NCI-H460 (cell line): ENCODE results near the gene SIK3. TPM values are rescaled to one million over a fixed set of nuclear protein-coding genes. Genes with fewer than 3 reads are reported as not detected.
"Not testable (repeated sequence)": the region's sequence is repeated elsewhere in the genome, so short reads cannot be mapped to it uniquely, and the experiment has no call there.

ENCODE experiments used
- DNase-seq: peaks from one replicate; pipeline ENCODE4 v3.0.0-alpha.2; 2016; ENCODE audit warnings: low read depth; ENCODE audit errors: extremely low read depth
- total RNA-seq: library from RNA; depleted of rRNA; stranded (reverse); fragments of >200 nt; shearing (Covaris generic); gene quantifications from 2 replicates; pipeline ENCODE4 v1.2.3, GENCODE V29; 2014

The SIK3 gene
- total RNA-seq, 1 experiment from 2014 or later = 7.0 TPM

DNA sequence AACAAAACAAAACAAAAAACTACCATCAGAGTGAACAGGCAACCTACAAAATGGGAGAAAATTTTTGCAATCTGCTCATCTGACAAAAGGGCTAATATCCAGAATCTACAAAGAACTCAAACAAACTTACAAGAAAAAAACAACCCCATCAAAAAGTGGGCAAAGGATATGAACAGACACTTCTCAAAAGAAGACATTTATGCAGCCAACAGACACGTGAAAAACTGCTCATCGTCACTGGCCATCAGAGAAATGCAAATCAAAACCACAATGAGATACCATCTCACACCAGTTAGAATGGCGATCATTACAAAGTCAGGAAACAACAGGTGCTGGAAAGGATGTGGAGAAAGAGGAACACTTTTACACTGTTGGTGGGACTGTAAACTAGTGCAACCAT, 14.3 kb upstream of the SIK3 start:
- not testable (repeated sequence) for DNase-seq

DNA sequence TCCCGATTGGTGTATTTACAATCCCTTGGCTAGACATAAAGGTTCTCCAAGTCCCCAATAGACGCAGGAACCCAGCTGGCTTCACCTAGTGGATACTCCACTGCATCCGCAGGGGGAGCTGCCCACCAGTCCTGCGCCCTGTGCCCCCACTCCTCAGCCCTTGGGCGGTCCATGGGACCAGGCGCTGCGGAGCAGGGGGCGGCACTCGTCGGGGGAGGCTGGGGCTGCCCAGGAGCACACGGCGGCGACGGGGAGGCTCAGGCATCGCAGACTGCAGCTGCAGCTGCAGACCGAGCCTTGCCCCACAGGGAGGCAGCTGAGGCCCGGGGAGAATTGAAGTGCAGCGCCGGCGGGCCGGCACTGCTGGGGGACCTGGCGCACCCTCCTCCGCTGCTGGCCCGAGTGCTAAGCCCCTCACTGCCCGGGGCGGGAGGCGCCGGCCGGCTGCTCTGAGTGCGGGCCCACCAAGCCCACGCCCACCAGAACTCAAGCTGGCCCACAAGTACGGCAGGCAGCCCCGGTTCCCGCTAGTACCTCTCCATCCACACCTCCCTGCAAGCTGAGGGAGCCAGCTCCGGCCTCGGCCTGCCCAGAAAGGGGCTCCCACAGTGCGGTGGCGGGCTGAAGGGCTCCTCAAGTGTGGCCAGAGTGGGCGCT, 12.2 kb upstream of the SIK3 start:
- DNase-seq = no peak

DNA sequence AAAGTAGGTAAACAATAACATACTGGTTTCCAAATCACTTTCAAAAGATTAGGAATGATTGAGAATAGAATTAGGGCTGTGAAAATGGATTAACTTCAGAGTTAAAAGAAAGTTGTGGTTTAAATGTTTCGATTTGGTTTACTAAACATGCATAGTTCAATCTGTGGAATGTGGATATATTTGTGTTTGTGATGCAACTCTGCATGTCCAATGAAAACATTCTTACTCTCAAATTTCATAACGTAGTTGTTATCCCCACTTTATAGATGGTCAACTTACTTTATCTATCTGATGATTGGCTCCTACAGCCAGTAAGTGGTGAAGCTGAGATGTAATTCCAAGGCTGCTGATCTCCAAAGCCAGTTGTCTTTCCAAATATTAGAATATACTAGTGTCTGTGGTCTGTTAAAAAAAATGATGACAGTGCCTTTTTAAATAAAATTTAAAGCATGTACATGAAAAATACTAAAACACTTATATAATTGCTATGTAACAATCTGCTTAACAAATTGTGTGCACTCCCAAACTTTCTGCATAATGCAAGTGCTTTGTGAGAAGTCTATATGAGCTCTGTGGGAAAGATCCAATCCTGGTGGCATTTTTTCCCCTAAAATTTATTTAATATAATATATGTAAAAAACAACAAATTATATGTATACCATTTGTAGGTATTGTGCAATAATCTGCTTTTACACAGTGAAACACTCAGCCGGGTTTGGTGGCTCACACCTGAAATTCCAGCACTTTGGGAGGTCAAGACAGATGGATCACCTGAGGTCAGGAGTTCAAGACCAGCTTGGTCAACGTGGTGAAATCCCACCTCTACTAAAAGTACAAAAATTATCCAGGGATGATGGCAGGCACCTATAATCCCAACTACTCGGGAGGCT, 9.7 kb upstream of the SIK3 start:
- no peak for DNase-seq

DNA sequence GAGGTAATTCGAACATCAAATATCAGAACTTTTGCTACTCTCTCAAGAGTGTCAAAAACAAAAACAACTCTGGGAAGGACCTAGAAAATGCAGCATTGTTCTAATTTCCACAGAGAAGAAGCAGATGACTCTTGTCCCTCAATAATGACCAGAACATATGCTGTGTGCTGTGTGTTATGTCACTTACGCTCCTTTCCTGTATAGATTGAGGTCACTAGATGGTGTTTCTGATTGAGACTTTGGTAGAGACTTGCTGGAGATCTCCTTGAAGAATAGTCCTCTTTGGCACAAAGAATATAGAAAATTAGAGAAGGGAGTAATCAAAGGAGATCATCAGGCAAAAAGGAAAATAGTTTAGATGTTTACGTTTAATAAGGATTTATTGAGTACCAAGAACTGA, 2.3 kb upstream of the SIK3 start:
- DNase-seq = no peak

DNA sequence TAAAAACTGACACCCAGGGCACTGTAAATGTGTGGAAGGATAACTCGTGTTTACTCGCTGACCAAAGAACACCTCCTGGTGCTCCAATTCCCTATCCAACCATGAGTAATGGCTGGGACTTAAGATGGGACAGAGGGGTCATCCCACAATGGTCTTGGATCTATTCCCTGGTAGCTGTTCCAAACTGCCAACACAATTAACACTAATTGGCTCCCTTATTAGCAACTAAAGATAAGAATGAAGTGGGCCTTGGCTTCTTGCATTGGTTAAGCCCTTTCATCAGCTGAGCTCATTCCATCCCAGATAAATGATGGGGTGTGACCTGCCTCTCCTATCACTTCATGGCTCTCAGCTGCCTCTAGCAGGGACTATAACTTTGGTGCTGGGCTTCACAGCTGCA, 1.5 kb upstream of the SIK3 start:
- DNase-seq = no peak

DNA sequence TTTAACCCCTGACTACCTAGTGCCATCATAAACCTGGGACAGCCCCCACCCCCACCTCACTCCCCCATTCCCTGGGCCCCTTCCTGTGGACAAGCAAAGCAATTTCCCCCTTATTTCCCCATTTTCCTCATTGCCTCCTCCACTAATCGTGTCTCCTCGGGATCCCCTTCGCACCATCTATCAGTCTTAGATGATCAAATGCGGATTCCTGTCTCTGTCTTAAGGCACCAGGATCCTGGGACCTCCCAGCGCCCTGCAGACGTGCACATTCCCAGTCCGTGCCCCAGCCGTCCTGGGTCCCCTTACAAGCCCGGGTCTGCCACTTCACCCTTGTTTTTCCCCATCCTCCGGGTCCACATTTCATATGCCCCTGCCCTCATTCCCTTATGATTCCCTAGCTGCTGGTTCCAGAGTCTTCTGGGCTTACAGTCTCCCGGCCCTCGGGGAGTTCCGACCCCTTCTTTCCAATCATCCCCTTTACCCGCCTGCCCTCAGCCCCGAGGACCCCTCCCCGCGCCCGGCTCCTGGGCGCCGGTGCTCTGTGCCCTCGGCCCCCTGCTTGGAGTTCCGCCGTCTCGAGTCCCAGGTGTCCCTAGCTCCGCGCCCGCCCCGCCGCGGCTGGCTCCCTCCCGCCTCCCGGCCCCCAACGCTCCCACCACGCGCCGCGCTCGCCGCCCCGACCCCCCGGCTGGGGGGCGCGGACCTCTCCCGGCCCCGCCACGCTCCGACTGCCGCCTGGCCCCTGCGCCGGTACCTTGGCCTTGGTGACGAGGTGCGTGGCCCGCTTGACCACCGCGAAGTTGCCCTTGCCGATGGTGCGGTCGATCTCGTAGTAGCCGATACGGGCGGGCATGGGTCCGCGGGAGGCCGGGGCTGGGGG, 599 bp downstream of the SIK3 start:
- DNase-seq = no peak

DNA sequence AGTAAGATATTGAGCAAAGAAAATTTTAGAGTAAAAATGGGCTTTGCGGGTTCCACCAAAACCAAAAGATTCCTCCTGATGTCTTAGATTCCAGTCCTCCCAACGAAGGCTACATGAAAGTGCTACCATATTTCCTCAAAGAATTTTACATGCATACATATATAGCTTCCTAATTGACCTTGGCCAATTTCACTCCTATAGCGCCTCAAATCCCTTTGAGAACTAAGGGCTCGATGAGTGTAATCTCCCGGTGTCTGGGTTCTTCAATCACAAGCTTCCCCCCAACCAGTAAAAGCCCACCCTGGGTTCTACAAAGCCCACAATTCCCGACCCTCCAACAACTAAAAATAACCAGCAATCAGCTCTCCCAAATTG, 1.2 kb downstream of the SIK3 start:
- DNase-seq = no peak

DNA sequence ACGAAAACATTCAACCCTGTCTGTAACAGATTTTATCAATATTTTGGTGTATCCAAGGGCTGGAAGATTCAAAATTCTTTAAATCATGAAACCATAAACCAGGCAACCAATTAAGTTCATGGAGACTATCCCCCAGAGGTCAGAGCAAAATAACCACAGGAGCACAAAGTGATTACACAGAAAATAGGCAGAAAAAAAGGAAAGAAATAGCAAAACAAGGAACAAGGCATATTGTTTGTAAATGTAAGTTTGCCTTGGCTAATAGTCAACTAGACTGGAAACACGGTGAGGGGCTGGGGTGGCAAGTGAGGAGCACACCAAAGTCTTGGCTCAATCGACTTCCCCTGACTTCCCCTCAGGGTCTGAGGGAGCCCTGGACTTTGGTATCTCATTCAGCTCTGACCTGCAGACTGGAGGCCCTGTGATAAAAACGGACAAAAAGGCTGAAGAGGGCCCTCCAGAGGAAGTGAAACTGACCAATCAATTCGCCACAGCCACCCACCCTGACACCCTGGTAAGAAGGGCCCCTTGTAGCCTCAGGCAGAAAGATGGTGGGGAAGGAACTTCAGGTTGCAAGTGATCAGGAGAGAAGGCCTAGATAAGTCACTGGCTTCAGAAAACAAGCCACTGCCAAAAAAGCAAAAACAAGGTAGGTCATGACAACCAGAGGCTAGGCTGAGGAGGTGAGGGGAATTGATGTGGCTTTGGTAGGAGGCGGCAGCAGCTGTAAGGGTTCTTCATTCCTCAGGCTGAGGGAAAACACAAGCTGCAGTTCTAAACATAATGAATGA, 1.8 kb downstream of the SIK3 start:
- no peak for DNase-seq

DNA sequence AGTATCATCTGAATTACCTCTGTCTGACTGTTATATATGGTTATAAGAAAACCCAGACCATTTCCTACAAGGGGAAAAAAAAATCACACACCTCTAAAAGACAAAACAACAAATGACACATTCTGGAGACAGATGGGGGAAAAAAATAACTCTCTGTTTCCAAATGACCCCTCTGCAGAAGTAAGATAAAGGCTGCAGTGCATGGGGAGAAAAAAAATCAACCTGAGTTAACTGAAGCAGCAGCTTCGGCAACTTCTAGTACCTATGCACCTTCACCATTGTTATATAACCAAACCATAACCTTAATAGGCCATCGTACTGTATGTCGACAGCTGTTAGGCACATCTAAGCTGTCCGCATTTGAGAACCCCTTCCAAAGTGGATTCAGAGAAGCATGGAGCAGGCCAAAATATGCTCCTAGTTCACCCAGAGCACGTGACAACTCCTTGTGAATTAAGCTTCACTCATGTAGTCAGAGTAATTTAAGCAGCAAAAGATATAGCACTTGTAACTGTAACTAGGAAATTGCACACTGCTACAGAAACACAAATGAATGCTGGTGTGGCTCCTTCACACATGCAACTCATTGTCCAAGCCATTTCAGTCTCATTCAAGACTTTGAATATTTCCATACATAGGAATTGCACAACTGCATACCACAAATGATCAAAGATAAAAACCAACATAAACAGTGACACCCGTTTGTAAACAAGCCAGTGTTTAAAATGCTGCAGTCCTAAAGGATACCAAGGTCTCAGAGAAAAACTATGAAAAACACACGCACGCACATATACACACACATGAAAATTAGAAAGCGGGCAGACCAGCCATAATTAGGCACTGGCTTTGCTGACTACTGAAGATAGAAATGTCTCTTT, 2.7 kb downstream of the SIK3 start:
- no peak for DNase-seq

DNA sequence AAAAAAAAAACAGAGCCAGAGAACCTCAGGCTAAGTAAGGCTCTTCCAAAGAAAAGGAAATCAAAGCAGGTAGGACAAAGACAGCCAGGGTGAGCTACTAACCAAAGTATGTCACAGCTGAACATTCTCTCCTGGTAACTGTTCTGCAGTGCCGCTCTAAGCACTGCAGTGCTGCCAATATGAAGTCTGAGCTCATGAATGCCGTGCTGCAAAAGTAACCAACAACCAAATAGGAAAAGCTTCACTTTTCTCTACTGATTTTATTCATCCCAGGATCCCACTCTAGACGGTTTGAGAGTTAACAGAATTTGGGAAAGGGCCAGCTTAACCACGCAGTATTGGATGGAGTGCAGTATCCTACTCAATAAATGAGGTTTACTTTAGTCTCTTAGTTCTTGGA, 3.5 kb downstream of the SIK3 start:
- no peak for DNase-seq

DNA sequence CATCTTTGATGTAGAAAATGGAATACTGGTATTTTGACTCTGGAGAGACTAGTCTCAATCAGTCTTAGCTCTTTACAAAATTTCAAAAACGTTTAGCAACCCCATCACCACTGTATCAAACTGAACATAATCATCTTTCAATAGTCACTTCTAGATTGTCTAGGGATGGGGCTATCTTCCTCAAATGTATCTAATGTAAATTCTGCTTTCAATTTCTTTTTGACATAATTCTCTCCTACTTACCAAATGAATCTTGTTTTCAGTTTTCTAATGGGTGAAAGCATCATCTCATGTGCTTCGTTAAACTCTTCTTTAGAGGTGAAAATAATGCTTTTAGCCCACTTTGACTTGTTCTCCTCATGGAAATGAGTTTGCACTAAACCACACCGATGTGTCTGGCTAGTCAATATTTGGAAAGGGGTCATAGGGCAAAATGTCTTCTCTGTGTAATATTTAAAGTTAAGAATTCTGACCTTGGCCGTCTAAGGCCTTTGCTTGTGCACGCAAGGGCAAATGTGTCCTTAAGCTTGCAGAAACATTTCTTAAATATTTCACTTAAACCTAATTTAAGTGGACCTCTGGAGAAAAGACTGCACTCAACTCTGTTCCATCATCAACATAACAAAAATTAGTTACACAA, 5.2 kb downstream of the SIK3 start:
- DNase-seq = no peak

DNA sequence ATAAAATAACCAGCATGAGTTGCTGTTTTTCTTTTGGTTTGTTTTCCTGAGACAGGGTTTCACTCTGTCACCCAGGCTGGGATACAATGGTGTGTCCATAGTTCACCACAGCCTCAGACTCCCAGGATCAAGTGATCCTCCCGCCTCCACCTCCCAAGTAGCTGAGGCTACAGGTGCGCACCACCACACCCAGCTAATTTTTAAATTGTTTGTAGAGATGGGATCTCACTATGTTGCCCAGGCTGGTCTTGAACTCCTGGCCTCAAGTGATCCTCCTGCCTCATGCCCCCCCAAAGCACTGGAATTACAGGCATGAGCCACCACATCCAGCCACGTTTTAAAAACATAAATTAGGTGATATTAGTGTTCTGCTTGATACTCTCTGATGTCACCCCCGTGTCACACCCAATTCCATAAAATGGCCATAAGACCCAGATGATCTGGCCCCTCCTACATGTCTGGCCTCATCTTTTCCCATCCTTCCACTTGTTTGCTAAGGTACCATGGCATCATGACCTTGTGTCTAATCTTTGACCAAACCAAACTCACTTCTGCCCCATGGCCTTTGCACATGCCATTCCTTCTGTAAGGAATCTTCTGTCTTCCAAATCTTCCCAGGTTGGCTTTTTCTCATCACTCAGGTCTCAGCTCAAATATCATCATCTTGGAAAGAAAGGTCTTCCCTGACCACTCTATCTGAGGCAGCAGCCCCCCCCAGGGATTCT, 6.3 kb downstream of the SIK3 start:
- no peak for DNase-seq

DNA sequence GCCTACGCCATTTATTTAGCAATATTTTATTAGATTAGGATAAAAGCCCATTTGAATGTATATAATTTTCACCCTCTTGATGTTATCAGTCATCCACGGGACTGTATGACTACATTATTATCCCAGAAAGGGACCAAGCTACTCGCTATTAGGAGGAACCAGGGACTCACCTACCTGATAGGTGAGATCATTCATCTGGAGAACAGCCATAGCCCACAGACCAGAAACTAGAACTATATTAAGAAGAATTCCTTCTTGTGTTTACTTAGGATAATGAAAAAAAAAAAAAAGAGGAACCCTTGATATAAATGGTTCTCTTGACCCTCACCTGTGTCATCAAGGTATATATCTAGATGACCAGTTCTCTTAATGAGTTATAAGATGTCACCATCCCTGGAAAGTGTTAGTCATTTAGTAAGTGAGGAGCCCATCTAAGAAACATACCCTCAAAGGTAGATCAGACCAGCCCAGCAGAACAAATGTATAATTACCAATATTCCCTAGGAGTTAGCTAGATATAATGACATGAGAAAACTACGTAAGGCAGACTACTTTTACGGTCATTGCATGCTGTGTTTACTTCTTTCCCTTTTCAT, 8.0 kb downstream of the SIK3 start:
- no peak for DNase-seq

DNA sequence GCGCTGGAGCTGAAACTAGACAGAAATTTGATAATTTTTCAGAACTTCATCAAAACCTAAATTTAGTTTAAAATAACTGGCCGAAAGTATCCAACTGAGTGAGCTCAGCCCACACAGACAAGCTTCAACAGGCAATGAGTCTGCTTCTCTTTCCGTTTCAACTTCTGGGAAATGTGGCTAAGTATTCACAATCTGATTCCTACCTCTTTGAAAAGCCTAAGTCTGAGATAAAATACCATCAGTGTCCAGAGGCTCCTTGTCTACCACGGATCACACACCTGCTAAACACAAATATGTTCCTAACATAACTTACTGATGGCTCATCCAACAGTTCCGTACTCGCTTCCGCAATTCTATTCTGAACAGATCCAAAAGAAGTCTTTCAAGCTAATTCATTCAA, 8.5 kb downstream of the SIK3 start:
- no peak for DNase-seq

DNA sequence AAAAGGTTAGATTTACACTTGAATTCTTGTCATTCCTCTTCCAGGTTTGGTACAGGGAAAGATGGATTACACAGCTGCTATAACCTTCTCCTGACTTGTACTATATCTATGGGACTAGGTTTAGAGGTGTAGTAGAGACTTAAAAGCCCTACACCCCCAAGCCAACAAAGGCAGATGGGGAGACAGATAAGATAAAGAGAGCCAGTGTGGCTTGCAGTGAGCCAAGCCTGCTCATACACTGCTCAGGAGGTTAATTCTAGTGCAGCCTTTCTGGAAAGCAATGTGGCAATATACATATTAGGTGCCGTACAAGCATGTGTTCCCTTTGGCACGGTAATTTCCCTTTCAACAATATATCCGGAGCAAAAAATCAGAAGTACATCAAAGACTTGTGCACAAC, 10.8 kb downstream of the SIK3 start:
- DNase-seq = no peak

DNA sequence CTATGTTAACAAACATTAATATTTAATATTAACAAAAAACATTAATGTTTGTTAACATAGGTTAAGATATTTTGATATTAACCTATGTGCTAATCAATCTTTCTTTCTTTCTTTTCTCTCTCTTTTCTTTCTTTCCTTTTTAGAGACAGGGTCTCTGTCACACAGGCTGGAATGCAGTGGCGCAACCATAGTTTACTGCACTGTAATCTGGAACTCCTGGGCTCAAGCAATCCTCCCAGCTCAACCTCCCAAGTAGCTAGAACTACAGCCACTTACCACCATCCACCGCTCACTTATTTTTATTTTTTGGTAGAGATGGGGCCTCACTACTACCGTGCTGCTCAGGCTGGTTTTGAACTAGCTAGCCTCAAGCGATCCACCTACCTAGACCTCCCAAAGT, 13.2 kb downstream of the SIK3 start:
- no peak for DNase-seq

DNA sequence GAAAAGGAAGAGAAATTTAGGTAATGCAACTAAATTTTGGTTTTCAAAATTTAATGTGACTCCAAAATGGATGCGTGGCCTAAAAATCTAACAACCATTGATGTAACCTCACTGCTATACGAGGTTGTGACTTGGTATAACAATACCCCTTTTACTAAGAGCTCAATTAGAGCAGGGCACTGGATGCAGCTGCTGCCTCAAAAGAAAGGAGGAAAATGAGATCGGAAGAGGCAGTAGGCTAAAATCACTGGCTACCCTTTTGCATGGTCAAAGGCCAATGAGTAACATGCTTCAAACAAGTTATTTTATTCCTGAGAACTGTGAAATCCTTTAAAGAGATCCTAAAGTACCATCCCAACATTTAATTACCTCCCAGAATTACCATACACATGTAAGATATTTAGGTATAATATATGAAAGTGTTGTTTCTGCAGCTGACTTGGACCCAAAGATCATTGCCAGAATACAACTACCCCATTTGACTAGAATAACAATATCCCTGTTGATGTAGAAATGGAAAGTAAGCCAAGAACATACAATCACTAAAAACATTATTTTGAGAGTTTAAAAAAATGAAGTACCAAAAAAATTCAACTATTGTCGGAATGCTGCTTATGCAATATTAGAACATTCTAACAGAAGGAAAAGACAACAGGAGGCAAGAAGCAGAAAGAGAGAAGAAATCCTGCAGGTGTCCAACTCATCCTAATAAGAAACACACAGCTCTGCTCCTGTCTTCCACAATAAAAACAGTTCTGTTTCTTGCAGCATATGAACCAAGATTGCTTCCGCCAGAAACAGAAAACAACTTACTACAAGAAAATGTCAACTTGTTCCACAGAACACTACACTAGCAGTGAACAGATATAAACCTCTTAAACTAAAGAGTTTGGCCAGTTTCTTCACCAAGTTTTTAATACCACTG, 15.0 kb downstream of the SIK3 start:
- no peak for DNase-seq
